NCI-H2107 (cell line): Measurements from ENCODE around the gene ZMIZ1.
A peak's percentile ranks its signal among the peaks of the same experiment; 100 is the strongest.

Experiments
- DNase-seq: peaks from one replicate; lab custom pipeline; 2025; lab: John Stamatoyannopoulos, UW

The ZMIZ1 gene

DNA sequence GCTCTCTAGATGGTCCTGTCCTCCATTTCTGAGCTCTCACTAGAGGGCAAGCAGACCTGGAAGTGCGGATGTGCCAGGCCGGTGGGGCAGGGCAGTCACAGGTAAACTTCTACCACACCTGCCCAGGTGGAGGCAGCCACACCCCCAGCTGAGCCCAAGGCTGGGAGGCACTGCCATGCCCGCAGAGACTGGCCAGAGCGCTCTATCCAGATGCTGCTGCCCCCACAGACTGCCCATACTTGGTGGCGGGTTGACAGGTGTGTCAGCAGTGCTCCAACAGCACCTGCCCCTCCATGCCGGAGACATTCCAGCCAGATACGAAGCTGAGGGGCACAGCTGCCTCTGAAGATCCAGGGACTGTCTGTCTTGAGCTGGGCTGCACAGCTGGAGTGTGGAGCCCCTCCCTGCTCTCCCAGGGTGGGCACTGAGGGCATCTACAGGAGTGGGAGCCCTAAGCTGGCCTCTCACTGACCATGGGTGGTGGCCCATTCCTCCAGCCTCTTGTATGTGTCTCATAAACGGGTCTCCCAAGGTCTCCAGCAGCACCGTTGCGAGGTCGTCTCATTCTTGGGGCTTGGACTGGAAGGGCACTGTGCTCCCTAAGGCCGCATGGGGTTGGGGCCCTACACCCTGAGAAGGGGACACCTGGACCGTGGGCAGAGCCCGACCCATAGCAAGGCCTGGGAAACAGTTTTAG, 240.4 kb downstream of the ZMIZ1 start:
- no peak for DNase-seq

DNA sequence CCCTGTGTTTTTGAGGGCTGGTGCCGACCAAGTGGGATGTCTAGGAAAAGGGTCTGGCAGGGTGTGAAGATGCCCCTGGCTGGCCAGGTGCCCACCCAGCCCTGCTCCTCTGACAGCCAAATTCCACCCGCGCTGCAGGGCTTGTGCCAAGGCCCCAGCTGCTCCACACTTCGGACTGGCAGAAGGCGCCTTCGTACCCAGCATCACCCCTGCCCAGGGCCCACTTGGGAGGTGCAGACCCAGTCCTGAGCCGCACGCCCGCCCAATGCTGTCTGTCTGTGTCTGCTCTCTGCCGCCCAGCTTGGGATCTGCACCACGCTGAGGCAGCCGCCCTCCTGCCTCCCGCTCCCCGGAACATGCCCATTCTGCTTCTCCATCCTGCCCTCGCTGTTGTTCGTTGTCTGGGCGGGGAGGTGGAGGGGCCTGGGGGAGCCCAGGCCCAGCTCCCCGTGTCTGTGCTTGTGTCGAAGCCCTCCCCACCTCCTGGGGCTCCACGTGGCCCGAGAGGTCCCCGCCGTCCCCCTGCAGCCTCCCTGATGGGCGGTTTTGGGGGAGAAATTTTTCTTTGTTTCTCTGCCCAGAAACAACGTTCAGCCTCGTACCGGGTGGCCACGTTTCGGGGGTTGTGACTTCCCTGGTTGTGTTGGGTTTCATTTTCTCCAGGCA, 241.6 kb downstream of the ZMIZ1 start:
- no peak for DNase-seq

DNA sequence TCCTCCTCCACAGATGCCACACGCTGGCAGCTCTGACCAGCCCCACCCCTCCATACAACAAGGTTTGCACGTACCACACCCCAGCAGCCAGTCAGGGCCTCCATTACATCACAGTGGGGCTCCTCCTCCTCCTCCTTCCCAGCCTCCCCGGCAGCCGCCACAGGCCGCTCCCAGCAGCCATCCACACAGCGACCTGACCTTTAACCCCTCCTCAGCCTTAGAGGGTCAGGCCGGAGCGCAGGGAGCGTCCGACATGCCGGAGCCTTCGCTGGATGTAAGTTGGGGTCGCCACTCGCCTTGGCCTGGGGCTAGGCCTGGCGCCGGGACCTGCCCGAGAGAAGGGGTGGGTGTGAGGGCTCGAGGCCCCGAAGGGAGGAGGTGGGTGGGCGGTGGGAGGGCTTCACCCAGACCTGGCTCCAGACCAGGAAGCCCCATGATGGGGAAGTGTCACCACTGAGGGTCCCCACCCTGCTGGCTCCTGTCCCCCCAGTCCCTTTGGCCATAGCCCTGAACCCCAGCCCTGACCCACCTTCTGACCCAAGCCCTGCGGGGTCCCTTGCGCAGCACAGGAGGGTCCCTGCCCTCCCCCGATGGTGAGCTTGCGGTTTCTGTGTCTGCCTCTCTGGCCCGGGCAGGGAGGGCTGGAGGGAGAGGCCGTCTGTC, 242.3 kb downstream of the ZMIZ1 start:
- no peak for DNase-seq

DNA sequence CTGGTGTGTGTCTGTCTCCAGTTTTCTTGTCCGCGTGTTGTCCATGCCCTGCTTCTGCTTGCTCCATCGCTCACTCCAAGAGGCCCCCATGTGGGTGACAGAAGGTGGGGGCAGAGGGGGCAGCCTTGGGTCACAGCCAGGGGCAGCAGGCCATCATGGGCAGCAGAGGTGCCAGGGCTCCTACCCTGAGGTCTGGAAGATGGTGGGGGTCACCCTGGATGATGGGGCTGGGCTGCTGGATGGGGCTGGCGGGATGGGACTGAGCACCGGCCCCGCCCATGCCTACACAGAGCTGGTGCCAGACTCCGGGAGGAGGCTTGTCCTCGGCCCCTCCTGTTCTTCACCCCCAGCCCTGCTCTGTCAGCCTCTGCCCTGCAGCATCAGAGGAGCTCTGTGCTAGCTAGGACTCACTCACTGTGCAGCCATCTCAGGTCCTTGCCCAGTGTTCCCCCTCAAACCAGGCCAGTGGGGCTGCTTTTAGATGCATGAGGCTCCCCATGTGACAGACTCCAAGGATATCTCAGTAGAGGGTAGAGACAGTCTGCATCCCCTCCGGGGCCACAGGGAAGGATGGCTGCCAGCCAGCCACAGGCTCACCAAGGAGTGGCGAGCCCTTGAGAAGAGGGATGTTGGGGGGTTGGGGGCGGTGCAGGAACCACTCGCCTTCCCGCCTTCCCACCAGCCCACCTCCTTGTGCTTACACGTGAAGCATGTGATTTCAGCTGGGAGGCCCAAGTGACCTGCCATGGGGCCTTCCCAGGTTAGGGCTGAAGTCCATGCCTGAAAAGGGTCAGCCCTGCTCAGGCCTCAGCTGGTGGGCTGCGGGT, 243.0 kb downstream of the ZMIZ1 start:
- DNase-seq: no peak

DNA sequence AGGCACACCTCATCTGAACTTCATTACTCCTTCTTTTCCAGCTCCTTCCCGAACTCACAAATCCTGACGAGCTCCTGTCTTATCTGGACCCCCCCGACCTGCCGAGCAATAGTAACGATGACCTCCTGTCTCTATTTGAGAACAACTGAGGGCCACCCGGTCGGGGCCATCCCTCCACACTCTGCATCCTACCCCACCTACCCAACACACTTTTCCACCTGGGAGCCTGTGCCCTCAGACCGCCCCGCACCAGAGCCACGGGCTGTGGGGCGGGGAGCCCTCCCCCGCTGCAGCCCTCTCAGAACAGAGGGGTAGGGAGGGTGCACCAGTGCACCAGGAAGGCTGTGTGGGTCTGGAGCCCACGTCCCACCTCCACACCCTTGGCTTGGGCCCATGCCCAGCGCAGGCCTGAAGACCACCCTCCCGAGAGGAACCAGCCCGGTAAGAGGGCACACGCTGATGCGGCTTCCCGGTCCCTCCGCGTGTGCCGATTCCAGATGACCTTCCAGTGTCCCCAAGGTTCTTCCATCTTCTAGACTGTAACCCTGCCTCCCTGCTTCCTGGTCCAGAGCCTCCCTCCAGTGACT, 243.9 kb downstream of the ZMIZ1 start:
- no peak for DNase-seq

DNA sequence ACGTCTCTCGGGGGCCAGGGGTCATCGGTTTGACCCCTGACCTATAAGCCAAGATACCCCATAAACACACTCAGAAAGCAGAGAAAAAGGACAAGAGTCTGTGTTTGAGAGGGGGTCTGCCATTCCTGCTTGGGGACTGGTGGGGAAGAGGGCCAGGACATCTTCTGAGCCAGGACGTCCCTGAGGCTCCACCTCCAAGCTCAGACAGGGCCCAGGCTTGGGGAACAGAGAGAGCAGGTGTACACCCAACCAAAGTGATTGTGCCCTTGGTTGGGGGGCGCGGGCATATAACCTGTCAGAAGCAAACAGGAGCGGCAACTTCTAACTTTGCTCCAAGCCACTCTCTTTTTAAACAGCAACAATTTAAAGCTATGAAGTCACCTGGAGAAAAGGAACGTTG, 244.6 kb downstream of the ZMIZ1 start:
- no peak for DNase-seq

DNA sequence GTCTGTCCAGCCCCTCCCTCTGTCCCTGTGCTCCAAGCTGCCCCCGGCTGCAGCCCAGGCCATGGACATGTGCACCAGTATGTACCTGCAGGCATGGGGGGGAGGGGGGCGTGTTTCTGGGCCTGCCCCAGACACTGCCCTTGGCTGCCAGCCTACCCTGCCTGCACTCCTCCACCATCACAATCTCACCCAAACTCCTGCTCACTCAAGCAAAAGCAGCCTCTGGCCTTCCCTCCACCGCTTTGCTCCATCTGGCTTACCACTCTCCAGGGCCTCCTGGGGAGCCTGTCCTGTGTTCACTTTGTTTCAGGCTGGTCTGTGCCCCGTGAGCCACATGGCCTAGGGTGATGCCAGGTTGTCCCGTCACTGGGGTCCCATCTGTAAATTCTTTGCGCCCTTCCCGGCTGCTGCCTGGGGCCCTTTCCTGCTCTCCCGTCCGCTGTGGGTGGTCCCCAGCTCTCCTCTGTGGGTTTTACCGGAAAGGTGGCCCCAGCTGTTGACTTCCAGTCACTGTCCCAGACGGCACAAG, 245.2 kb downstream of the ZMIZ1 start:
- no peak for DNase-seq

DNA sequence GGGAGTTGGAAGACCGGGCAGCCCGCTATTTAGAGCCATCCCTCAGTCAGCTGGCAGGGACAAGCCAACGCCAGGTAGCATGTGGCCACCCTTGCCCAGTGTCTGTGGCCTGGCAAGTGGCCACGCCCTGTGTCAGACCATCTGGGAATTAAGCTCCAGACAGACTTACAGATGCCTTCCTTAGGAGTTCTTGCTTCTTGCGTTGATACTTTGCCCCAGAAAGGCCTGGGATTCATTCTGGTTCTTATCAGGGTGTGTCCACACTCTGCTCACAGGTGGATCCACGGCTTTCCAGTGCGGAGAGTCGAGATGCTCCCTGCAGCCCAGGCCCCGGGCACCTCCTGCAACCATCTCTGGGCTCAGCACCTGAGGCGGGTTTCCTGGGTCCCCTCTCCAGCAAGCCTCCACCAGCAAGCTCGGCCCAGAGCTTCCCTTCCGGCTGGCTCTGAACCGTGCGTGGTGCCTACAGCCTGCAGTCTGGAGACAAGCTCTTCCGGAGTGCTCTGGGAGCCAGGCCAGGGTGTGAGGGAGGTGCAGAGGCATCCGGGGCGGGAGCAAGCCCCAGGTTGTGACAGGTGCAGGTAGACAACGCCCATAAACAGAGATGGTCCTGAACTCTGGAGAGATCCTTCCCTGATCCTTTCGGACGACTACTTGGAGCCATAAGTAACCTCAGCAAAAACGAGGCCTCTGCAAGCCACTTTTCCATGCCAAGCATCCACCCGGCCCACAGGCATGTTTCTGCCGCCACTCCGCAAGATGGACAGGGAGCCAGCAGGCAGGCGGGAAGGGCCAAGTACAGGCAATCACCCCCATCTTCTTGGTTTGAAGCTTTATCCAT, 246.2 kb downstream of the ZMIZ1 start:
- DNase-seq: no peak

DNA sequence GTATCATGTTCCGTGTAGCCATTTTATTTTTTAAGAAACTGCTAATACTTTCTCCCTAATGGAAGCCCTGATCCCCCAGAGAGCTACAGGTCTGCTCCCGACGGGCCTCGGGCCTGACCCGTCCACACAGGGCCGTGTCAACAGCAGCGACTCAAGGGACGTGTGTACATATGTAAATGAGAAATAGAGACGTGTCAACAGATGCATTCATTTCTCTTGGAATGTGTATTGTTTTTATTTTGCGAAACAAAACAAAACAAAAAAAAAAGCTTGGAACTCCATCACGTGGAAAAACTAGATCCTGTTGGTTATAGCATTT, 246.8 kb downstream of the ZMIZ1 start:
- no peak for DNase-seq

DNA sequence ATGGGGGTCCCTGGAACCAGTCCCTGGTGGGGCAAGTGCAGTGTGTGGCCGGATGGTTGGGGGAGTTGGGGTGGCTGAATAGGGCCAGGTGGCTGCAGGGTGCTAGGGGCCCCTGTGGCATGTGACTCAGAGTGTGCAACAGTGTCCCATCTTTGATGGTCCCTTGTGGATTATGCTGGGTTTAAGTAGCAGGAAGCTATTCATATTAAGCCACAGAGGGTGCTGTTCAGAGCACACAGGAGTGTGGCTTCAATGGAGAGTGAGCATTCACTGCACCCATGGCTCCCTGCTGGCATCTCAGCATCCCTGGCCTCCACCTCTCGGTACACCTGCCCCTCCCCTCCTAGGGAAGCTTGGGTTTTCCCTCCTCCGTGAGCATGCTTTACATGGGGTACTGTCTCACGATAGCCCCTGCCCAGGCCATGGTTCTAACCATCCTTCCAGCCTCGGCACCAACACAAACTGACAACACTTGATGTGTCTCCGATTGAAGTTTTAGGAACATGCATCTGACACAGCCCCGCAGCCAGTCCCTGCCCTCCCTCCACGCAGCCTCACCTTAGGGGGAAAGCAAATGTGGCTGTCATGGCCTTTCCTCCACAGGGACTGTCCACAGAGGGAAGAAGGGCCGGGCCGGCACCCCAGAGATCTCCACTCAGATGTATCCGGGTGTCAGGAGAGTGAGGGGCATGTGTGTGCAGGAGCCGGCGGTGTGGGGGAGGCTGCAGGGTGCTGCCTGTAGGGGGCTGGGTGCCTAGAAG, 248.1 kb downstream of the ZMIZ1 start:
- DNase-seq: peak; percentile 16

DNA sequence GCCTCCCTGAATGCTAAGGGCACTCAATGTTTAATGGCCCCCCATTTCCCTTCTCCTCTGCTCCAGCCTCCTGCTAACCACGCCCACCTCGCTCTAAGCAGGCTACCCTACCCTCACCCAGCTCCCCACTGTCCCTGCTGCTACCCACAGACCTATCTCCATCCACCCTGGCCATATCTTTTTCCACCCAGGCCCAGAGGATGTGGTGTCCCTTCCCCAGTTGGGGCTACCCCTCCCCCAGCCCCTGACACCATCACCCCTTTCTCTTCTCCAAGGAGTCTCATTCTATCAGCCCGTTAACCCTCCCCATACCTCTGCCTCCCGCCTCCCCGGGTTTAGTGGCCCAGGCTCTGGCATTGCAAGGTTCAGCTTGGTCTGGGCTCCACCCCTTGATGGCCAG, 249.6 kb downstream of the ZMIZ1 start:
- no peak for DNase-seq

DNA sequence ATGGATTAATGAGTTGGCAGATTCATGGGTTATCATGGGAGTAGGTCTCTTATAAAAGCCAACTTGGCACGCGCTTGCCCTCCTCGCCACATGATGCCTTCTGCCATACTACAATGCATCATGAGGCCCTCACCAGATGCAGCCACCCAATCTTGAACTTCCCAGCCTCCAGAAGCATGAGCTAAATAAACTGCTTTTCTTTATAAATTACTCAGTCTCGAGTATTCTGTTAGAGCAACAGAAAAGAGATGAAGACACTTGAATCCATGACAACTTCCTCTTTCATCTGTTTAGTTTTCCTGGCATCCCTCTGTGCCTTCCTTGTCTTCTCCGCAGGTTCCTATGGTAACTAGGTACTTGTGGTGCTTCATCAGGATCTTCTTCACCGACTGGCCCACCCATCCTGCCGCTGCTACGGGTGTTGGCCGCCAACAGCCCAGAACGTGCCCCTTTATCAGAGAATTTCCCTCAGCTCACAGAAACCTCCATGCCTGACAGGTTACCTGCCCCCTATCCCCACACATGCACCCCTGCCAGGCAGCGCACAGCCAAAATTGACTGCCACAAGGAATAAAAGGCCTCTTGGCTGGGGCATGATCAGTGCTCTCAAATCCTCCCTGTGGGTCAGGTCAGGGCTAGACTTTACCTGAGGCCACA, 250.5 kb downstream of the ZMIZ1 start:
- no peak for DNase-seq

DNA sequence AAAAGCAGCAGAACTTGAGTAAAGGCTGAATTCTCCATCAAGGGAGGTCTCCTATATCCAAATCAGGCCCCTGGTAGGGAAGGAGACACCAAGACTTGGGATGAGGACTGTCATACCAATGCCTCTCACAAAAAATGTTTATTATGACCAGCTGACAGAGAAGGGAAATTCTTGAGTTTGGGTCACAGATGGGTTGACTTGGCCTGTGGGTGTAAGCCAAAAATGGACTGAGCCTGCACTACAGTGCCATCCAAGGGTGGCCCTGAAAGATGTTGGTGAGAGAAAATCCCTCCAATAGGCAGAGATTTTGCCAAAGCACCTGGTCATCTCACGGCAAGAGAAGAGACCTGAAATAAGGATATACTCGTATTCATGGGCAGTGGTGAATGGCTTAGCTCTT, 251.6 kb downstream of the ZMIZ1 start:
- DNase-seq: no peak

DNA sequence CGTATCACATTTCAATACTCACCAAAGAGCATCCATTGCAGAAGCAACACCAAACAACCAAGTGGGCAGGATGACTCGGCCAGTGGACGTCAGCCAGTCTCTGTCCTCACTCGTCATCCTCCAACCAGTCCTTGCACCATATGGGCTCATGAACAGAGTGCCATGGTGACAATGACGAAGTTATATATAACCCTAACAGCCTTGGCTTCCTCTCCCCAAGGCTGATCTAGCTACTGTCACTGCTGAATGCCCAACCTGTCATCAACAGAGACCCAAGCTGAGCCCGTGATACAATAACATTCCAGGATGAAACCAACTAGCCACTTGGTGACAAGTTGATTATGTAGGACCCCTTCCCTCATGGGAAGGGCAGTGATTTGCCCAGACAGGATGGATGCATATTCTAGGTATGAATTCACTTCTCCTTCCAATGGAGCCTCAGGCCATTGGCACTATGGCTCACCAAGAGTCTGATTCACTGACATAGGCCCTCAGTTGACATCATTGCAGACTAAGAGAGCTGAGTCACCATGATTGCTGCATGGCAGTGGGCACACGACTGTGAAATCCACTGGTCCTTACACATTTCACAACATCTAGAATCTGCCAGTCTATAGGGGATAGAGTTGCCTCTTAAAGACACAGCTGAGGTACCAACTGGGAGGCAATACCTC, 252.2 kb downstream of the ZMIZ1 start:
- DNase-seq: no peak

DNA sequence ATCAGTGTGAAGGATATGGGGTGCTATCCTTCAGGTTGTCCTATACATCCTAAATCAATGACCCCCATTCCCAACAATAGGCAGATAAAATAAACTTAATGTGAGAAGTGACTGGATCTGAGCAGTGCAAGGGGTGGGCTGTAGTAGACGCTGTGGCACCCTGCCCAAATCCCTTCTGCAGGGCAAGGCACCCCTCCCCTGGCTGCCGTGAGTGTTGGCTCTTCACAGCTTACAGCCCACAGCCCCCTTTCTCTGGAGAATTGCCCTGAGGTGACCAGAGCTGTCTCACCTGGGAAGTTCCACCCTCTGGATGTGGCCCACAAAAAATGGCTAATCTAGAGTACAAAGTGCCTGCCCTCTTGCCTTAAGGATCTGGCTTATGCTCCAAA, 252.7 kb downstream of the ZMIZ1 start:
- no peak for DNase-seq

DNA sequence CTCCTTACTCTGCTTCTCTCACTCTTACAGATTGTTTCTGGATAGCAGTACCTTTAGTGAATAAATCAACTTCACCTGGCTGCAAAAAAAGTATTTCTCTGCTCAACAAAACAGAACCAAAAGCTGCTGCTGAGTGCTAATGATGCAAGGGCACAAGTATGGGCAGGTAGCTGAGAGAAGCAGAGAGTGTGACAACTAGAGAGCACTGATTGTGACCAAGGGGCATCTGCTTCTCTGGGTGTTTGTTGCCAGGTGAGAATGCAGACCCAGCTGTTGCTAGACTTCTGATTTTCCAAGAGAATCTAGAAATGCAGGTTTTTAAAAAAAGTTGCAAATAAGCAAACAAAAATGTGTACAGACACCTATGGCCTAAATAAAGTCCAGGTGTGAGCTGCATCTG, 253.2 kb downstream of the ZMIZ1 start:
- DNase-seq: no peak

DNA sequence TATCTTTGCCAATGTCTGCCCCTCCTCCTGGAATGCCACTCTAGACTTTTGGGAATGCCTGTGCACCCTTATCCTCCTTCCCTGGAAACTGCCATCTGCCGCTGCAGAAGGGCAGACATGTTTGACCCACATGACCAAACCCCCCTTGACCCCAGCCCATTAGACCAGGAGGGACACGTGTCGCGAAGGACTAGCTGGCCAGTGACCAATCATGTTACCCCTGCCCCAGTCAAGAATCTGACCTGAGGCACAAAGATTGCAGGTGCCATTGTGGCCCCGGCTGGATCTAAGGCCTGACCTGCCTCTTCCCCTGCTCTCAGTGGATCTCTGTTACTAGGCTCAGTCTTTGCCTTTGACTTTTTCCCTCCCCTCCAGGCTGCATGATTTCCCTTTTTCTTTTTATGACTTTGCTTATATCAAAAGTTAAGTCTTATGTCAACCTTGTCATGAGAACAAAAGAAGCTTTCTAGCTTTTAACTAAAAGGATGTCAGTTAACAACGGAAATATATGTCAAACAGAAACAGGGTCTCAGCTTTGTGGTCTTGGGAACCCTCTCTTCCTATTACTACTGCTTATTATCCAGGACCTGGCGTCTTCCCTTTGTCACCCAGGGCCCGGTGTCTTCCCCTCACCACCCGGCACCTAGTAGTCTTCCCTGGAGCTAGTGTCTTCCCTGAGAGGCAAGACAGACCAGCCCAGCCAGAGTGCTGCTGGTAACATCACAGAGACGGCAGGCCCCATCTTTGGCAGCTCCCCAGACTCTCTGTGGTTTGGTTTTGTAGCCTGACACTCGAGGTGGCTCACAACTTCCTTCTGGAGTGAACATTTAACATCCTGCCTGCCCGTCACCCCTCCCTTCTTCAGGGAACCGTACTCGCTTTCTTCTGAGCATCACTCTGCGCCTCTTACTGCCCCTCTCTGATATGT, 254.1 kb downstream of the ZMIZ1 start:
- peak; percentile 51 for DNase-seq

DNA sequence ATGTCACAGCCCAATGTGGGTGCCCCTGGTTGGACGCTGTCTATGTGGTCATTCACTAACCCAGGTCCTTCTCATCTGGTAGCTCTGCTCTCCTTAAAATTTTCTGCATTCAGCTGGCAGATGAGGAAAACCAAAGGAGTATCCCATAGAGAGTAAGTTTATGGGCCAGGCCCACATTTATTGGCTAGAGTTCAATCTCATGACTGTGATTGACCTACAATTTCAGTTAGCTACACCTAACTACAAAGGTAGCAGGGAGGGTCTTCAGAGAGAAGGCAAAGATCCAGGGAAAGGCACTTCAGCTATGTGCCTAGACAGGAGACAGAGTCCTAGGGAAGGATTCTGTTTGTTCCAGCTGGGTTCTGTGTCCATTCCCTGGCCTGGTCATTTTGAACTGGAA, 254.8 kb downstream of the ZMIZ1 start:
- DNase-seq: no peak
